HCT116 (cell line): ENCODE data around the gene RFX8. TPM values are rescaled to one million over a fixed set of nuclear protein-coding genes. Genes with fewer than 3 reads are reported as not detected.

Source experiments
- ATAC-seq: fragments of 200-7000 bp; cut with Tn5 transposase; 2 replicates; pipeline ENCODE4 v1.9.1; 2020; ENCODE audit warnings: mild to moderate bottlenecking, moderate library complexity
- BruUV-seq: library from RNA; stranded (reverse); fragments of 400-500 nt; replicated peaks from 2 replicates; lab custom pipeline; 2021; lab: Mats Ljungman, UMichigan
- CTCF ChIA-PET: fragments of 300-600 bp; sonication (Branson Sonifier 250); formaldehyde crosslinking; loops from one replicate; lab custom pipeline; 2021; ENCODE audit warnings: antibody characterized with exemption; lab: Charles Lee
- POLR2A ChIA-PET: fragments of 300-600, 350-600 bp; sonication (Branson Sonifier 250); formaldehyde crosslinking; loops from one replicate; lab custom pipeline; 2021; ENCODE audit warnings: antibody characterized with exemption; lab: Charles Lee
- RAD21 ChIA-PET, 2 experiments: fragments of 300-600 bp; sonication (Branson Sonifier 250); formaldehyde crosslinking; loops; one replicate each; lab custom pipeline; 2023; ENCODE audit warnings: low total read pairs in 2 of 2; ENCODE audit not compliant: uncharacterized antibody in 2 of 2, unreplicated experiment in 2 of 2, low non-redundant PET in 1 of 2; lab: Charles Lee
- DNase-seq: peaks from one replicate; pipeline ENCODE4 v3.0.0-alpha.2; 2010; ENCODE audit warnings: low read depth, low spot score
- H2AFZ ChIP-seq: fragments of 200-600 bp; shearing (Covaris generic), sonication (generic); 2 replicates; pipeline ENCODE4 v1.6.1; 2017; ENCODE audit warnings: low read depth, mixed run types, mixed read lengths, antibody characterized with exemption, low read length; ENCODE audit not compliant: poor library complexity, severe bottlenecking
- H3K27ac ChIP-seq: 2 replicates; pipeline ENCODE4 v1.5.1; 2012; ENCODE audit warnings: low read depth, low read length
- H3K27me3 ChIP-seq: fragments of 200-600 bp; sonication (generic); 2 replicates; pipeline ENCODE4 v1.6.1; 2016; ENCODE audit warnings: mixed run types, low read length, mixed read lengths; ENCODE audit not compliant: insufficient read depth
- H3K36me3 ChIP-seq, 2 experiments: fragments of 200-500 bp in 1 of 2; fragments of 200-600 bp in 1 of 2; sonication (Bioruptor generic) in 1 of 2; sonication (generic) in 1 of 2; 2 replicates each; pipeline versions ENCODE4 v1.5.1 to v1.6.1; 2014 to 2016; ENCODE audit warnings: low read length in 2 of 2, inconsistent platforms in 1 of 2, mixed read lengths in 1 of 2, mixed run types in 1 of 2; ENCODE audit not compliant: insufficient read depth in 2 of 2, control insufficient read depth in 1 of 2
- H3K4me1 ChIP-seq, 2 experiments: fragments of 200-600 bp in 1 of 2; sonication (generic) in 1 of 2; 2 replicates each; pipeline versions ENCODE4 v1.5.1 to v1.6.1; 2012 to 2017; ENCODE audit warnings: low read length in 2 of 2, inconsistent platforms in 1 of 2, mild to moderate bottlenecking in 1 of 2, mixed read lengths in 1 of 2, mixed run types in 1 of 2, moderate library complexity in 1 of 2; ENCODE audit not compliant: insufficient read depth in 2 of 2, control insufficient read depth in 1 of 2
- H3K4me2 ChIP-seq: fragments of 200-600 bp; sonication (generic); 2 replicates; pipeline ENCODE4 v1.6.1; 2017; ENCODE audit warnings: mixed run types, low read length, mixed read lengths
- H3K4me3 ChIP-seq, 2 experiments: fragments of 200-600 bp in 1 of 2; sonication (generic) in 1 of 2; replicated peaks in 1 of 2; 2 replicates each; pipeline ENCODE4 v1.5.1; 2011 to 2016; ENCODE audit warnings: low read length in 2 of 2, control low read depth in 1 of 2, low read depth in 1 of 2, mild to moderate bottlenecking in 1 of 2, mixed read lengths in 1 of 2, mixed run types in 1 of 2
- H3K79me2 ChIP-seq: fragments of 200-600 bp; sonication (generic); 2 replicates; pipeline ENCODE4 v1.6.1; 2017; ENCODE audit warnings: mild to moderate bottlenecking, mixed run types, low read length, moderate library complexity, mixed read lengths; ENCODE audit not compliant: insufficient read depth
- H3K9ac ChIP-seq: fragments of 200-600 bp; sonication (generic); 2 replicates; pipeline ENCODE4 v1.6.1; 2016; ENCODE audit warnings: low read length, mixed read lengths
- H3K9me2 ChIP-seq: fragments of 200-600 bp; sonication (generic), shearing (Covaris generic); 2 replicates; pipeline ENCODE4 v1.6.1; 2017; ENCODE audit warnings: mixed run types, mild to moderate bottlenecking, moderate library complexity; ENCODE audit not compliant: insufficient read depth
- H3K9me3 ChIP-seq, 2 experiments: fragments of 200-500 bp in 1 of 2; fragments of 200-600 bp in 1 of 2; sonication (Bioruptor generic) in 1 of 2; sonication (generic) in 1 of 2; 2 replicates each; pipeline ENCODE4 v1.6.1; 2014 to 2017; ENCODE audit warnings: low read length in 2 of 2, mixed read lengths in 2 of 2, inconsistent platforms in 1 of 2, low read depth in 1 of 2, mild to moderate bottlenecking in 1 of 2, mixed run types in 1 of 2, moderate library complexity in 1 of 2; ENCODE audit not compliant: control insufficient read depth in 1 of 2, insufficient read depth in 1 of 2
- H4K20me1 ChIP-seq: fragments of 200-600 bp; sonication (generic), shearing (Covaris generic); 2 replicates; pipeline ENCODE4 v1.6.1; 2017; ENCODE audit warnings: mixed run types, mild to moderate bottlenecking, moderate library complexity; ENCODE audit not compliant: insufficient read depth
- ATF3 ChIP-seq: IDR thresholded peaks from 2 replicates; pipeline ENCODE4 v1.6.1; 2012
- CEBPB ChIP-seq: IDR thresholded peaks from 2 replicates; pipeline ENCODE4 v1.6.1; 2012; ENCODE audit warnings: low read depth
- EGR1 ChIP-seq: IDR thresholded peaks from 2 replicates; pipeline ENCODE4 v1.6.1; 2012; ENCODE audit warnings: low read depth
- EZH2phosphoT487 ChIP-seq: fragments of 200-600 bp; IDR thresholded peaks from 2 replicates; pipeline ENCODE4 v1.6.1; 2018; ENCODE audit warnings: antibody characterized with exemption, borderline replicate concordance
- FOSL1 ChIP-seq: IDR thresholded peaks from 2 replicates; pipeline ENCODE4 v1.6.1; 2012; ENCODE audit warnings: low read depth
- MAX ChIP-seq: IDR thresholded peaks from 2 replicates; pipeline ENCODE4 v1.6.1; 2012
- POLR2A ChIP-seq: IDR thresholded peaks from 2 replicates; pipeline ENCODE4 v1.7.0; 2011; ENCODE audit warnings: borderline replicate concordance; ENCODE audit not compliant: insufficient read depth, insufficient read length; ENCODE audit errors: extremely low read depth
- POLR2AphosphoS5 ChIP-seq: IDR thresholded peaks from 2 replicates; pipeline ENCODE4 v1.6.1; 2011; ENCODE audit warnings: mild to moderate bottlenecking, low read depth, low read length, moderate library complexity
- RAD21 ChIP-seq: IDR thresholded peaks from 2 replicates; pipeline ENCODE4 v1.6.1; 2012; ENCODE audit warnings: low read depth, mild to moderate bottlenecking
- SP1 ChIP-seq: IDR thresholded peaks from 2 replicates; pipeline ENCODE4 v1.6.1; 2012; ENCODE audit warnings: low read depth
- YY1 ChIP-seq: IDR thresholded peaks from 2 replicates; pipeline ENCODE4 v1.6.1; 2011; ENCODE audit warnings: low read length, low read depth, moderate library complexity, mild to moderate bottlenecking; ENCODE audit not compliant: insufficient replicate concordance; ENCODE audit errors: extremely low read depth
- ZBTB33 ChIP-seq: IDR thresholded peaks from 2 replicates; pipeline ENCODE4 v1.6.1; 2011; ENCODE audit warnings: mild to moderate bottlenecking, low read length, moderate library complexity; ENCODE audit not compliant: insufficient replicate concordance; ENCODE audit errors: extremely low read depth
- ZFX ChIP-seq: fragments of 450-650 bp; IDR thresholded peaks from 2 replicates; pipeline ENCODE4 v1.6.1; 2017
- intact Hi-C: fragments of 100-400 bp; cut with micrococcal nuclease; formaldehyde crosslinking; loops from 2 replicates; pipeline ENCODE4 v1.10.0; 2022
- total RNA-seq: library from RNA; stranded (reverse); gene quantifications from one replicate; pipeline ENCODE4 v1.2.1, GENCODE V29; 2021; ENCODE audit not compliant: unreplicated experiment

The RFX8 gene
- total RNA-seq, 1 experiment from 2014 or later = not detected

- Histone ChIP-seq H3K27me3 (no peaks in the 10 kb centered on the region), H2AFZ (no peak overlapping the region), H3K9ac (no peak overlapping the region), H3K4me3 (no peak overlapping the region), H3K9me2 (no peaks in the 10 kb centered on the region), H3K4me1 (peaks cover 0 to 6% of the 10 kb centered on the region in 2 experiments; a peak in 1 of 4 replicates), H3K27ac (no peak overlapping the region), H3K9me3 (no peaks in the 10 kb centered on the region), H3K79me2 (no peaks in the 10 kb centered on the region), H4K20me1 (no peaks in the 10 kb centered on the region), H3K36me3 (no peaks in the 10 kb centered on the region), H3K4me2 (no peak overlapping the region)
- no peak for DNase-seq
- ChIA-PET RAD21 (no interaction called here), POLR2A (no interaction called here), CTCF (no interaction called here)
- intact Hi-C loops = no loop called here
- no peak for TF ChIP-seq ZBTB33
- no peak for ATAC-seq
- BruUV-seq = no TSS peak
These were observed 71.2 kb downstream of the RFX8 start for GRCh38 chr2:101403745-101404144.

- Histone ChIP-seq H3K27ac (no peak overlapping the region), H3K9me3 (no peaks in the 10 kb centered on the region), H3K79me2 (no peaks in the 10 kb centered on the region), H3K4me1 (peaks cover 0 to 6% of the 10 kb centered on the region in 2 experiments; a peak in 1 of 4 replicates), H3K9me2 (no peaks in the 10 kb centered on the region), H4K20me1 (no peaks in the 10 kb centered on the region), H3K4me3 (no peak overlapping the region), H3K4me2 (no peak overlapping the region), H2AFZ (no peak overlapping the region), H3K9ac (no peak overlapping the region)
- POLR2A ChIA-PET = no interaction called here
- DNase-seq = no peak
- intact Hi-C loops = no loop called here
- no peak for ATAC-seq
- BruUV-seq = no TSS peak
- RAD21 ChIA-PET = no interaction called here
- no peak for TF ChIP-seq EZH2phosphoT487
- no peak for TF ChIP-seq YY1
- no peak for TF ChIP-seq POLR2AphosphoS5
- TF ChIP-seq ATF3 = no peak
- no peak for TF ChIP-seq EGR1
- no peak for TF ChIP-seq MAX
- no peak for TF ChIP-seq SP1
- TF ChIP-seq ZFX = no peak
- TF ChIP-seq POLR2A = no peak
- TF ChIP-seq FOSL1 = no peak
- no peak for TF ChIP-seq RAD21
- no peak for TF ChIP-seq CEBPB
- TF ChIP-seq, all 23 proteins: peak for 0
- CTCF ChIA-PET = no interaction called here
- H3K27me3 ChIP-seq = no peaks in the 10 kb centered on the region
- no peaks in the 10 kb centered on the region for H3K36me3 ChIP-seq
These were observed 72.3 kb downstream of the RFX8 start for GRCh38 chr2:101402630-101403029.
